ENCODE data around the gene WNT9B. TPM values are rescaled to one million over a fixed set of nuclear protein-coding genes. Genes with fewer than 3 reads are reported as not detected.

WNT9B gene
- total RNA-seq, 1 donor from 2014 or later, result 0.14 TPM

DNA sequence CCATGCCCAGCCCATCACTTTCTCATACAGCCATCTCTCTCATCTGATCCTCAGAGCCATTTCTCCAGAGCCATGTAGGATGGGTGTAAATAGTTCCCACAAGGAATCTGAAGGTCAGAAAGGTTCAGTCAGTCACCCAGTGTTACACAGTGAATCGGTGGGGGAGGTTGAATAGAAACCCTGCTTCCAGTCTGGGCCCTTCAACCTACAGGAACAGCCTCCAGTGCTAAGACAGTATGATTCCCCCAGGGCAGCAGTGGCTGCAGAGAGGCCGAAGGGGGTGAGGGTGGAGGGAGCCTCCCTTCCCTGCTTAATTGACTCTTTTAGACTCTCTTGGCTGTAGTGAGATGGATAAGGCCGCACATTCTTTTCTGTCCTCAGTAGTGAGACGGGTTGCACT, 3.6 kb downstream of the WNT9B start:
- DNase-seq (ENCODE audit: low spot score), result no peak

DNA sequence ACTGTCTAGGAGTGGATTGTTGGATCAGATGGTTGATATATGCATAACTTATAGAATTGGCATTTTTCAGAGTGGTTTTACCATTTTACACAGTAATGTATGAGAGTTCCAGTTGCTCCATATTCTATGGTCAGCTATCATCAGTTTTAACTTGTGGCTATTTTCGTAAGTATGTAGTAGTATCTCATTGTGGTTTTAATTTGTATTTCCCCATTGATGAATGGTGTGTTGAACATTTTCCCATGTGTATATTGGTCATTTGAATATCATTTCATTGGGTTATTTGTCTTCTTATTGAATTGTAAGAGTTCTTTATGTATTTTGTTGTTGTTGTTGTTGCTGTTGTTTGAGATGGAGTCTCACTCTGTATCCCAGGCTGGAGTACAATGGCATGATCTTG, 6.2 kb downstream of the WNT9B start:
- no peak for DNase-seq (ENCODE audit: low spot score)

DNA sequence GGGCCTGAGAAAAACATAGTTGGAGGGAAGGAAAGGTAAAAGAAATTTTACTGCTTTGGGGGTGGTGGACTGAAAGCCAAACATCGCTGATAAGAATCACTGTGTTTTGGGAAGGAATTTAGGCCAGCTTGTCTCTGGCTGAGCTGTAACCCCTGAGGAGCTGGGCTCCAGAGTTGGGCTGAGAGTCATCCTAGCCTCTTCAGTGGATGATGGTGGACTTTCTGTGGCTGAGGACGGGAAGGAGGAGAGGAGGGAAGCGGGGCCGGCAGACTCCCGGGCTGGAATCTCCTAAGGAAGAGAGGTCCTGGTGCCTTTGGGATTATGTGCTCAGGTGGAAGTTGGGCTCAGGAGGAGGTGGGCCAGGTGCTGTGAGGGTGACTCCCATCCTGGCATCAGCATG, 8.6 kb downstream of the WNT9B start:
- DNase-seq (ENCODE audit: low spot score), result no peak

DNA sequence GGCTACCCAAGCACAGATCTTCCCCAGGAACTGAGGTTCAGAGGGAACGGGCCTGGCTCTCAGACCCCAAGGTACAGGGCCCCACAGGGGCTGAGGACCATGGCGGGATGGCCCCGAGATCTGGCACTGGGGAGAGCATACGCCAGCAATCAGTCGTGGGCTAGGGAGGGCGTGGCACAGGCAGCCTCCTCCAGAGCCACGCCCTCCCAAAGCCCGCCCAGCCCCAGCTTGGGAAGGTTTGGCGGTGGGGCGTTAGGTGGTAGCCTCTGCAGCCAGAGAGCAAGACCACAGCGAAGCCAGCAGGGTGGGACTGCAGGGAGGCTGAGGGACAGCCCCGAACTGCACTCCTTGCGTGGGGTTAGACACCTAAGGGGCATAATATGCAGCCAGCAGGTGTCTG, 11.6 kb downstream of the WNT9B start:
- no peak for DNase-seq (ENCODE audit: low spot score)

DNA sequence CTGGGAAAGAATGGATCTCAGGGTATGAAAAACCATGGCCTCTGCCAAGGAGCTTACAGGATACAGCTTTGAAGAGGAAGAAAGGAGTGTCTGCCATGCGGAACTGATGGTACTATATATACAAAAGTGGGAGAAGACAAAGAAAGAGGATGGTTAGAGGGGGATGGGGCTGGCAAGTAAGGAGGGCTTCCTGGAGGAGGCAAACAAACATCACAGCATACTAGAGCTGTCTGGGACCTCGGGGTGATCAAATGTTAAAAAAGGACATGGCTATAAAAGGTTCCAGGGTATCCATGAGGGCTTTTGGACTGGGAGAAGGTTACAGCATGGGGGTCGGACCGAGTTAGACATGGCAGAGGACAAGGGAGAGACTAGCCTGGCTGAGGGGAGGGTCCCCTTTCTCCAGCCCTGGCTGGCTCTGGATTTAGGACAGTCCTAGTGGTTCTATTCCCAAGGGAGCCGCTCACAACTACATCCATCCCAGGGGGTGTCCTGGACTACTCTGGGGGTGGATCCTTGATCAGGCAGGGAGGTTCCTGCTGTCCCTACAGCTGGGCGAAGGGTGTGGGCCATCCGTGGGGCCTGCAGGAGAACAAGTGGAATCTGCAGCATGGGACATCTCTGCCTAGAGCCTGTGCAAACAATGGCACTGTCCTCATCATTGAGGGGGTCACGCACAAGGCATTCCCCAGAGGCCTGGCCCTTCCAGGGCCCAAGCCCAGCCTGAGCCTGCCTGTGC, 12.2 kb downstream of the WNT9B start:
- no peak for DNase-seq (ENCODE audit: low spot score)

DNA sequence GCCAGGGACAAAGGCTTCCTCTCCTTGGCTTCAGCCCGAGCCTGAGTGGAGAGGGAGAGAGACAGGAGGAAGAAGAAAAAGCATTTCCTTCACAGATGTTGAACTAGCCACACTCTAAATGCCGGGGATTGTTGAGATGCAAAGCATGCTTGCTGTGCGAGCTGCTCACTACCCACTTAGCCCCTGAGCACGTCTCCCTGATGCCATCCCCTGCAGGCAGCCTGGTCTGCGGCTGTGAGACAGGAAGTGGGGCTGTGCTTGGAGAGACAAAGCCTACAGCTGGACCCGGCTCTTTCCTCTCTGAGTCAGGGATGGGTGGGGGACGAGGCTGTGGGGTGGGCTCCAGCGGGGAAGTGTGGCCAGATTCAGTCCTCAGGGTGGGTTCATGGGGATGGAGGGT, 13.7 kb downstream of the WNT9B start:
- DNase-seq (ENCODE audit: low spot score), result no peak

DNA sequence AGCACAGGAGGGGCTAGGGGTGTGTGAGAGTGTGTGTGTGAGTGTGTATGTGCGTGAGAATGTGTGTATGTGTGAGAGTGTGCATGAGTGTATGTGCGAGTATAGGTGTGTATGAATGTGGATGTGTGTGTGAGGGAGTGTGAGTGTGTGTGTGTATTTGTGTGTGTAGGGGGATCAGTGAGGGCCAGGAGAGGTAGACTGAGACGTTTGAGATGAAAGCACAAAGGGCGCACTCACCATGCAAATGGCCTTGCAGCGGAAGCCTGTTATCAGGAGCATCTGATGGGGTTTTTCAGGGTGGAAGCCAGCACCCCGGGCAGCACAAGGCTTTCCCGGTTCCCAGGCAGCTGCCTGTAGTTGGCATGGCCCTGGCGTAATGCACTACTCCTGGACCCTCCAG, 14.9 kb downstream of the WNT9B start:
- no peak for DNase-seq (ENCODE audit: low spot score)

DNA sequence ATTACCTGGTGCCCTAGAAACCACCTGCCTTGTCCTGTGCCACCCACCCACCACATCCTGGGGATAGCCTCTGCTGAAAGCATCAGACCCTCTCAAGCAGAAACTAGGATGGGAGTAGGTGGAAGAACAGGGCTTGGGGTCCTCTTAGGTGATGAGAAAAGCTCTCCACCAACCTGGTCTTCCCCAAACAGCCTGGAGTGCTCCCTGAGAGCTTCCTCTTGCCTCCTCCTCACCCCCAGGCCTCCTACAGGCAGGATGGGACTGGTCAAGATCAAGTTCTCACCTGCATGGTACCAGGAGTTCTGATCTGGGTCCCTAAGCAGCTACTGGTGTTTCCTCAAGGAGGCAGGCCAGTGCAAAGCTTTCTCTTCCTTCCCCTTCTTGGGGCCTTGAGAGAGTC, 15.4 kb downstream of the WNT9B start:
- no peak for DNase-seq (ENCODE audit: low spot score)

DNA sequence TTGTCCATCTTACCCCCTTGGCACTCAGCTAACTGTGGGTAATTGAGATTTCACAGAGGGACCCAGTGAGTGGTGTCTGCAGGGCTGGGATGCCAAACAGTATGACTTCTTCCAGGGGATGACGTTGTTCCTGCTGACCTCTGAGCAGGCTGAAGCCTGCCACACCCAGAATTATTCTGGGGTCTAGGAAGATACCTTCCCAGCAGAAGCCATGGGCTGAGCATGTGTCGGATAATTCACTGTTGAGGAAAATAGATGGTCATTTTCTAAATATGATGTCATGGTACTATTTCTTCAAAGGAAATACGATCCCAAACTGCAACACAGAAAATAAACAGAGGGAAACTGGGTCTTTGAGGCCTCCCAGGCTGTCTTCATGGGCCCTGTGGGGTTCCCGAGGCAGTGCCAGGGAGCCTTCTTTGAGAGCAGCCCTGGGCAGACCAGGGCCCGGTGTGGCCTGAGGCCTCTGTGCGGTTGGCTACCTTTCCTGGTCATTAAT, 17.4 kb downstream of the WNT9B start:
- no peak for DNase-seq (ENCODE audit: low spot score)

DNA sequence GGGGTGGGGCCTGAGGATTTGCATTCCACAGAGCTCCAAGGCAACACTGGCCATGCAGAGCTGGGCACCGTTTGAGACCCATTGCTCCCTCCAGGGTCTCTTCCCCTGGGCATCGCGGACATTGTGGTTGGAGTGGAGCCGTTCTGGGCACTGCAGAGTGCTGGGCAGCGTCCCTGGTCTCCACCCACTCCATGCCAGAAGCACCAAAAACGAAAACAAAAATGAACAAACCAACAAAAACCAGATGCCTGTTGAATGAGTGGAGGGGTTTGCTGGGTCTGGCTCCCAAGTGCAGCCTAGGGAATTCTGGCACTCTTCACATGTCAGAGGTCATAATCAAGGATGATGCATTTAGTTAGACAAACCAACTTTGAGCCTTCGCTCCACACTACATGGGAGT, 17.9 kb downstream of the WNT9B start:
- DNase-seq (ENCODE audit: low spot score), result no peak

DNA sequence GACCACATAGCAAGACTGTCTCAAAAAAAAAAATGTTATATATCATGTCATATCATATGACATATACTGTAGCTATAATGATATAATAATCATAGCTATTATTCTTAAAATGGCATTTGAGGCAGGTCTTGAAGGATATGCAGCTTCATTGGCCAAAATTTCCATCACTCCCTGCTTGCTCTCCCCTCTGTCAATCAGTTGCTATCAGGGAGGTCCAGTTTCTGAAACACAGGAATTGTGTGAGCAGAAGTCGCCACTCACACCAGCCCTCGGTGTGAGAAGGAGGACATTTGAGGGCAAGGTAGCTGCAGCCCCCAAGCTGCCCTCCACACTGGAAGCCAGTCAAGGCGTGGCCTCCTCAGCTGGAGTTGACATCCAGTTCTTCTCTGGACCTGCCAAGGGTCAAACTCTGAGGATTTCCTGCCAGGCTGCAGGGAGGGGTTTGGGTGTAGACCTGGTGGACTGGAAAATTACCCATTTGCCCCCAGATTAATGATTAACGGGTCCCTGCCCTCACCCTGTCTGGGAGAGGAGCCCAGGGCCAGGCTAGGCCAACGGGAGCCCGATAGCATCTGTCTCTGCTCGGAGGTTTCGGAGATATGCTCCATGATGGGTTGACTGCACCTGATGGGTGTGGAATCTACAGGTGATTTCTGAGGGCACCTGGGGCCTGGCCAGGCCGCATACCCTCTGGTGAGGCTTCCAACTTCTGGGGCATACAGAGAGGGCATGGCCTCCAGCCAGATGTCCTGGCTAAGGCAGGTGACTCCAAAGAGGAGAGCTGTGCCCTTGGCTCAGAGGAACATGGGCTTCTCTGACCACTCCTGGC, 18.8 kb downstream of the WNT9B start:
- peak; percentile 40 for DNase-seq (ENCODE audit: low spot score)

DNA sequence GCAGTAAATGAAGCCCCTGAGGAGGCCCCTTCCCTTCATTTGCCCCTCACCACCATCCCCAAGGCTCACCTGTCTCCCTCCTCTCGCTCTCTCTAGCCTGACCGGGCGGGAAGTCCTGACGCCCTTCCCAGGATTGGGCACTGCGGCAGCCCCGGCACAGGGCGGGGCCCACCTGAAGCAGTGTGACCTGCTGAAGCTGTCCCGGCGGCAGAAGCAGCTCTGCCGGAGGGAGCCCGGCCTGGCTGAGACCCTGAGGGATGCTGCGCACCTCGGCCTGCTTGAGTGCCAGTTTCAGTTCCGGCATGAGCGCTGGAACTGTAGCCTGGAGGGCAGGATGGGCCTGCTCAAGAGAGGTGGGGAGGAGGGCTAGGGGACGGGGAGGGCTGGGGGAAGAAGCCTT, 21.0 kb downstream of the WNT9B start:
- no peak for DNase-seq (ENCODE audit: low spot score)

DNA sequence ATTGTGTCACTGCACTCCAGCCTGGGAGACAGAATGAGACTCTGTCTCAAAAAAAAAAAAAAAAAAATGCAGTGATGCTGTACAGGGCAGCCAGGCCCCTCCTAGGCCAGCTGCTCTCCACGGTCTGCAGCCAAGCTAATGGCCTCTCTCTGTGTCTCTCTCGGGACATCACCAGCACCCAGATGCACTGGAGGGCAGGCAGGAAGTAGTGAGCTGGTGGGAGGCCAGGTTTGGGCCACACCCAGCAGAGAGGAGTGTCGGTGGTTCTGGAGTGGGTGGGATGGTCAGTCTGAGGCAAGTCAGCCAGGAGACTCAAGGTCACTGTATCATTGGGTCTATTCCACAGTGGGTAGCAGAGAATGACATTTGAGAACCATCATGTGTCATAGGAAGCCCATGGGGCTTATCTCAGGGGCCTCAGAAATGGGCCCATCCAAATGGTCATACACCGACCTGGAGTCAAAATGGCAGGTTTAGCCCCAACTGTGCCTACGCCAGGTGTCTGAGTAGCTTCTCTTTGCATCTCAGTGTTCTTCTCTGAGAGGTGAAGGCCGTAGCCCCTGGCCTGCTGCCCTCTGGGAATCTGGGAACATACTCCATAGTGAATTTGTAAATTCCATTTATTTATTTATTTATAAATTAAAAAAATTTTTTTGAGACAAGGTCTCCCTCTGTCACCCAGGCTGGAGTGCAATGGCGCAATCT, 22.7 kb downstream of the WNT9B start:
- no peak for DNase-seq (ENCODE audit: low spot score)

DNA sequence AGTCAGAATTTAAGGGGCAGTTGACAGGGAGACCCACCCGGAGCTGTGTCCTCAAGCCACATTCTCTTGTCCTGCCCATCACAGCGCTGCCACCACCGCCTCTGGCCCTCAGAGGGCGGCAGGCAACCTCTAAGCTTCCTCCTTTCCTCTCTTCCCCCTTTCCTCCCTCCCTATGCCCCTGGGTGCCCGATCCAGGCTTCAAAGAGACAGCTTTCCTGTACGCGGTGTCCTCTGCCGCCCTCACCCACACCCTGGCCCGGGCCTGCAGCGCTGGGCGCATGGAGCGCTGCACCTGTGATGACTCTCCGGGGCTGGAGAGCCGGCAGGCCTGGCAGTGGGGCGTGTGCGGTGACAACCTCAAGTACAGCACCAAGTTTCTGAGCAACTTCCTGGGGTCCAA, 23.5 kb downstream of the WNT9B start:
- no peak for DNase-seq (ENCODE audit: low spot score)

DNA sequence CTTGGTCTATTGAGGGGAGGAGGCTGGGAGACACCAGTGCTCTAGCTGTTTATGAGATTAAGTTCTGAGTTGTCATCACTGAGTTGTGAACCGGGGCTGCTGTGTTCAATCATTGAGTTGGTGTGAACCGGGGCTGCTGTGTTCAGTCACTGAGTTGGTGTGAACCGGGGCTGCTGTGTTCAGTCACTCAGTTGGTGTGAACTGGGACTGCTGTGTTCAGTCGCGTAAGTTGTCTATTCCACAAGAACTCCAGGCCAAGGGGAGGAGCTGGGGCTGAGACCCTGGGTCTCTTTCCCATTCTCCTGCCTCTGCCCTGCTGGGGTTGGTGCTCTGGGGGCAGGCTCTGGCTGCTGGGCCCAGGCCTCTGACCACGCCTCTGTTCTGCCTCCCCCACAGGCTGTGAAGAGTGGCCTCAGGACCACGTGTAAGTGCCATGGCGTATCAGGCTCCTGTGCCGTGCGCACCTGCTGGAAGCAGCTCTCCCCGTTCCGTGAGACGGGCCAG, 24.5 kb downstream of the WNT9B start:
- no peak for DNase-seq (ENCODE audit: low spot score)

DNA sequence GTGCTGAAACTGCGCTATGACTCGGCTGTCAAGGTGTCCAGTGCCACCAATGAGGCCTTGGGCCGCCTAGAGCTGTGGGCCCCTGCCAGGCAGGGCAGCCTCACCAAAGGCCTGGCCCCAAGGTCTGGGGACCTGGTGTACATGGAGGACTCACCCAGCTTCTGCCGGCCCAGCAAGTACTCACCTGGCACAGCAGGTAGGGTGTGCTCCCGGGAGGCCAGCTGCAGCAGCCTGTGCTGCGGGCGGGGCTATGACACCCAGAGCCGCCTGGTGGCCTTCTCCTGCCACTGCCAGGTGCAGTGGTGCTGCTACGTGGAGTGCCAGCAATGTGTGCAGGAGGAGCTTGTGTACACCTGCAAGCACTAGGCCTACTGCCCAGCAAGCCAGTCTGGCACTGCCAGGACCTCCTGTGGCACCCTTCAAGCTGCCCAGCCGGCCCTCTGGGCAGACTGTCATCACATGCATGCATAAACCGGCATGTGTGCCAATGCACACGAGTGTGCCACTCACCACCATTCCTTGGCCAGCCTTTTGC, 25.0 kb downstream of the WNT9B start:
- peak; percentile 52 for DNase-seq (ENCODE audit: low spot score)

DNA sequence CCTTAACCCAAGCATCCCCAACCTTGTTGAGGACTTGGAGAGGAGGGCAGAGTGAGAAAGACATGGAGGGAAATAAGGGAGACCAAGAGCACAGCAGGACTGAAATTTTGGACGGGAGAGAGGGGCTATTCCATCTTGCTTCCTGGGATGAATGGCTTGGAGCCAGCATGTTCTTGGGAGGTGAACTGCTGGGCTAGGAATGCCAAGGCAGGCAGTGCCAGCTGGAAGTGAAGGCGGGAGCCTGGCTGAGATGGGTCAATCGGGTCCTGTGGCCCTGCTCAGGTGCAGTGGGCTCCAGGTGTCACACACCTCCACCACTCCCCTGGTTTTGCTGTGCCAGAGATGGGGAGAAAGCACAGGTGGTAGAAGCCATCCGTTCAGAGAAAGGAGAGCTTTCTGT, 25.5 kb downstream of the WNT9B start:
- DNase-seq (ENCODE audit: low spot score), result no peak

DNA sequence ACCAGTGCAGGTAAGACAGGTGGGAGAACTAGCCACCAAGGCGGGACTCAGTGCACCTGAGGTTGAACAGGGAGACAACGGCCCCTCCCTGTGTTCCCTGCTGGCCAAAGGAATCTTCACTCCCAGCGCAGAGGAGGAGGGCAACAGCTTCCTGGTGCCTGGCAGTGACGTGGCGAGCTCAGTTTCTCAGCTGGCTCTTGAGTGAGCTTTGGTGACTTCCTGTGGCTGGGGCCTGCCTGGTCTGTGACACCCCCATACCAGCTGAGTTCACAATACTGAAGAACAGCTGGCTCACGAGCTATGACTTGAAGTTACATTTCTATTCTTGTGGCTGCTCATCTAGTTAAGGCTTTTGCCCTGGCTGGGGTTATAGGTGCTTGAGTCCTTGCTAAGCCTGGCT, 26.1 kb downstream of the WNT9B start:
- no peak for DNase-seq (ENCODE audit: low spot score)

DNA sequence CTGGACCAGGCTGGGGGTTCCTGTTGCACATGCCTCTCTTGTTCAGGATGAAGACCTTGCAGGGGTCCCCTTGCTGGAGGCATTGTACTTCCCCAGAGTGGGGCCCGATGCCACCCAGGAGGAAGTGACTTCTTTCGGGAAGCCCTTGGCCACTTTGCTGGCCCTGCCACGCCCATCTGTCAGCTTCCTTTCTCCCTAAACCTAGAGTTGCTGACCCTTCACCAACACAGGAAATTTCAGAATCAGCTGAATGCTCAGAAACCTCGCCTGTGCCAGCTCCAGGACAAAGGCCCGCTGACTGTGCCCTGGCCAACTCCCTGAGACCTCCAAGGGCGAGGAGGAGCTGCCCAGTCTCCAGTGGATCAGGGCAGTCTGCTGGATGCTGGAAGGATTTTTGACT, 26.7 kb downstream of the WNT9B start:
- DNase-seq (ENCODE audit: low spot score), result no peak

DNA sequence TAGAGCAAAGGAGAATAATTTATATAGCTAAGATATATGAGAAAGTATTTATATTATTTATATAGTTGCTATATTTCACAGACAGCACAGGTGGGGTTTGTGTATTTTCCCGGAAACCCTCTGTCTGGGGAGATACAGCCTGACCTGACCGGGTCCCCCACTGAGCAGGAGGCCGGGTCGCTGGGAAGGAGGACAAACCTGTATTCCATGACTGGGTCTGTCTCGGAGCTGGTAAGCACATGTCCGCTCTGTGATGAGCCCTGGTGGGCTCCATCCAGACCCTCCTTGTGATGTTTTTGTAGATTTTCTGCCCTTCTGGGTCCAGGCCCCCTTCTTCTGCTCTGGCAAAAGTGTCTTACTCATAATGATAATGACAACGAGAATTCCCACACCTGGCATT, 27.7 kb downstream of the WNT9B start:
- DNase-seq (ENCODE audit: low spot score), result no peak

DNA sequence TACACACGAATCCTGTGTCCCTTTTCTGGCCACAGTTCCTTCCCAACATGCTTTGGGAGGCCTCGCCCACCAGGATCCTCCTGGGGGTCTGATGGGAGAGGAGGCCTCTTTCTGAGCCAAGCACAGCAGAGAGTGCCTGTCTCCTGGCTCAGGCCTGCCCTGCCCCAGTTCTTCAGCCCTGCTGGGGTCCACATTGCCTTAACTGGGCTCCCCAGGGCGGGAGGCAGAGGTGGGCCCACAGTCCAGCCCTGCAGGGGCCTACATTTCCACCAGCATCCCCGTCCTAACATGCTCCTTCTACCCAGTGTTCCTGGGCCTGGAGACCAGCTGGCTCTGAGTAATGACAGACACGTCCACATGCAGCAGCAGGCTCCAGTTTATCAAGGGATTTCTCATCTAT, 29.6 kb downstream of the WNT9B start:
- no peak for DNase-seq (ENCODE audit: low spot score)

DNA sequence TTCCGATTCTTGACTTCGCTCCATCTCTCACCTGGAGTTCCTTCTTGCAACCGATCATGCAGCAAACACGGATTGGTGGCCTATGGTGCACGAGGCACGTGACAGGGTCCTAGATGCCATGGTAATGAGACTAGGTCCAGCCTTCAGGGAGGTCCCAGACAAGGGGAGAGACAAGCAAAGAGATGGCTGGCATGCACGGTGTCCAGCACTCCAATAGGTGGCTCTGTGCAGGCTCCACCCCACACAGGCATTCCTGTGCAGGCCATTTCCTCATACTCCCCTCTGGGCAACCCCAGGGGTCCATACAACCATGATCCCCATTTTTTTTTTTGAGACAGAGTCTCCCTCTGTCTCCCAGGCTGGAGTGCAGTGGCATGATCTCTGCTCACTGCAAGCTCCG, 31.3 kb downstream of the WNT9B start:
- DNase-seq (ENCODE audit: low spot score), result no peak

All from mucosa of gallbladder (tissue), 1 donor.